Activated naive CD4-positive, alpha-beta T cell treated with anti-CD3 and anti-CD28 coated beads, Interleukin-2, amount 50 U/mL, for 16 hours (primary cell): ENCODE results near the gene FAM168A.

Experiments
- DNase-seq: peaks from one replicate; pipeline ENCODE4 v3.0.0-alpha.2; 2020

Gene FAM168A

DNA sequence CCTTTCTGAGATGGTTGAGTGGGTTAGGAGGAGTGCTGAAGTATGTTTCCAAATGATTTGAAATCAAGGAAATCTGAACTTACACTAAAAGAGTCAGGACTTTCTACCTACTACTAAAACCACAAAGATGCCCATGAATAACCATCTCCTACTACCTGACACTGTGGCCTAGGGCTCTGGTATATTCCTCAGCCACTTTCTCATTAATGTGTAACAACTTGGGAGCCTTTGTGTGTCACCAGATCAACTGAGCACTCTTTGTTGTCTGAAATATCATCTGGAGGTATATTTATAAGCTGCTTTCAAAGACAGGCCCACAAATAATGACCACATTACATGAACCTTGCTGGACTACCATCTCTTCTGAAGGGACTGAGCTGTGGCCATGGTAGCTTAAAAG, 177.8 kb downstream of the FAM168A start:
- DNase-seq = no peak

- no peak for DNase-seq
These were observed 181.1 kb downstream of the FAM168A start for GRCh38 chr11:73416786-73417185.

DNA sequence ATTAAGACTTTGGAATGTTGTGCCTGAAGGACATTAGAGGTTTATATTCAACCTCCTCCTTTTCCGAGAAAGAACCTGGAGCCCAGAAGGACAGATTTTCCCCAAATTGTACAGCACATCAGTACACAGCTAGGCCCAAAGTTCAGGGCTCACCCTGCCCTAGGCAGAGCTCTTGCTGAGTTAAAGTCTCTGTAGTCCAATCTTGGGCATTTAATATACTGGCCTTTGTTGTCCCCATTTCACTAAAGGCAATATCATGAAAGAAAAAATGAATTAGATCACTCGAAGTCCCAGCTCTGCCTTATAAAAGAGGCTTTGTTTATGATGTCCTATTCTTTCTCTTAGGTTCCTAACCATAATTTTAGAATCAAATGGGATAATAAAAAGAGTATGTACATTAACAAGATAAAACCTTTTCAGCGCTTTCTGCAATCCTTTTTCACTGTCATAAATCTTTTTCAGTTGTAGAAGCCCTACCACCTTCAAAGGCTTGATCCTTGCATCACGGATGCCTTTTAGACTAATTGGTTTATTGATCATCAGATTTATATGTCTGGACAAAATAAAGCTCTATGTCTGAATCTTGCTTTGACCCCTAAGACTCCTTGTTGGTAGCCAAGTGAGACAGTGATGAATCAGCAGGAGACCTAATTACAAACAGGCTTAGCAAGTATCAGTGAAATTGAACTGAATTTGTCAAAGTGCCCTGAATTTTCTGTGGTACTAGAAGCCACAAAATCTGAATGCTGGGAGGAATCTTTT, 181.9 kb downstream of the FAM168A start:
- DNase-seq = no peak

DNA sequence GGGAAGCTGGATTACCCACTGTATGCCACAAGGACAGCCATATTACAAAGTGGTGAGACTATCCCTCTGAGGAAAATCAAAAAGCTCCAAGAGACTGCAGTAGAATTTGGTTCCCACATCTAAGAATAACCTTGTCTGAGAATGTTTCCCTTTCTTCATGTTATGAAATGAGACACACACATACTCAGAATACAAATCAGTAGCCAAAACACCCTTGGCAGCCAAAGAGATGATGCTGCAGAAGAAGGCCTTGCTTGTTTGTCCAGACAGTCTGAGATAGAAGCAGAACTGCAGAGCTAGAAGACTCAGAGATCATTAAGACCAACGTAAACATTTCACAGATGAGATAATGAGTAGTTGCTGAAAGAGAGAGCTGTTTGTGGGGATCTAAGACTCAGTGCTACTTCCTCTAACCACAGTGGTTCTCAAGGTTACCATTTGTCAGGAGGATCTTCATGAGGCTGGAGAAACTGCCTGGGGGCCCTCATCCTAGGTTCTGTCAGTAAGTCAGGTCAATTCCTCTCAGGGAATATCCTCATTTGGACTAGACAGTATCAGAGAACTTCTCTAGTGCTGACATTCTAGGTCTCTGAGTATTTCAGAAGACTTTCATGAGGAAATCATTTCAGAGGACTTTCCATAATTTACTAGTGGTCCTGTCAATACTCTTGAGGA, 182.8 kb downstream of the FAM168A start:
- DNase-seq = no peak

GRCh38 chr11:73413256-73413655, 184.7 kb downstream of the FAM168A start:
- DNase-seq = no peak

GRCh38 chr11:73412308-73412707, 185.6 kb downstream of the FAM168A start:
- DNase-seq = no peak

- DNase-seq = no peak
These were observed 186.9 kb downstream of the FAM168A start for GRCh38 chr11:73411031-73411430.

- no peak for DNase-seq
These were observed 187.3 kb downstream of the FAM168A start for GRCh38 chr11:73410627-73411026.

GRCh38 chr11:73409431-73409830, 188.5 kb downstream of the FAM168A start:
- no peak for DNase-seq

GRCh38 chr11:73406619-73407018, 191.3 kb downstream of the FAM168A start:
- no peak for DNase-seq

- no peak for DNase-seq
These were observed 191.8 kb downstream of the FAM168A start for GRCh38 chr11:73406131-73406530.

- no peak for DNase-seq
These were observed 192.8 kb downstream of the FAM168A start for GRCh38 chr11:73405146-73405510.

GRCh38 chr11:73404506-73405145, 193.3 kb downstream of the FAM168A start:
- DNase-seq = no peak

DNA sequence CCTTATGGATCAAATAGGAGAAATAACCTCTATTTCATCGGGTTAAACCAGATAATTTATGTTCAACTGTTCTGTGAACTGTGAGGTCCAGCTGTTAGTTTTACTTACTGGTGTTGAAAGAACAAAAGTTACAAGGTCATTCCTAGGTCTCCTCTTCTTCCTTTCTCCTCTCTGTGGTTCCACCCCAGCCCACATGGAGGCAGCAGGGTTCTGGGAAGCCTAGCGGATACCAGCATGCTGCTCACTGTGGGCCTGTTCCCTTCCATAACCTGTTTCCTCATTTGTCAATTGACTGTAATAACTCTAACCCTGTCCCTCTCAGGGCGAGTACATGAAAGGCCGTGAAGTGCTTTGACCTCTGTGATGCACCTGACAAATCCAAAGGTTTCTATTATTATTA, 193.9 kb downstream of the FAM168A start:
- DNase-seq = no peak

GRCh38 chr11:73403541-73403940, 194.4 kb downstream of the FAM168A start:
- no peak for DNase-seq

GRCh38 chr11:73402834-73403185, 195.1 kb downstream of the FAM168A start:
- no peak for DNase-seq

- no peak for DNase-seq
These were observed 195.7 kb downstream of the FAM168A start for GRCh38 chr11:73401924-73402833.

GRCh38 chr11:73401217-73401923, 196.5 kb downstream of the FAM168A start:
- no peak for DNase-seq

GRCh38 chr11:73400293-73400692, 197.6 kb downstream of the FAM168A start:
- no peak for DNase-seq

- no peak for DNase-seq
These were observed 198.3 kb downstream of the FAM168A start for GRCh38 chr11:73399636-73400035.

GRCh38 chr11:73399159-73399590, 198.7 kb downstream of the FAM168A start:
- no peak for DNase-seq

DNA sequence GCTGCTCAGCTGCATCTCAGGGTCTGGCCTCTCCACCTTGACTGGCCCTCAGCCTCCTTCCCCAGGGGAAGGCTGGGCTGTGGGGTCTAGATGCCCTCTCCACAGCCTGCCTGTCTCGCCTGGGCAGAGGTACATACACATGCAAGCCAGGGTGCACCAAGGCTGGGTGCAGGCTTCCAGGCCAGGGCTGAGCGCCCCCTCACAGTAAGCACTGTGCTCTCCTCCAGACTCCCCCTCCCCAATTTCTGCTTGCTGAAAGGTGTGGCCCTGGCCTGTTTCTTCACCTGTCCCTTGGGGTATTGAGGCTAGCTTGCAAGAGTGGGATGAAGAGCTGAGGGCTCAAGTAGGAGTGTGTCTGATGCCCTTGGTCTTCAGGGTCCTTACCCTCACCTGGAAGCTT, 199.2 kb downstream of the FAM168A start:
- no peak for DNase-seq
